GM12865 (cell line): Measurements from ENCODE around the gene PRR15.

Experiments used
- DNase-seq: peaks from one replicate; pipeline ENCODE4 v3.0.0; 2010; ENCODE audit warnings: low read depth
- H3K4me3 ChIP-seq: 2 replicates; pipeline ENCODE4 v1.5.1; 2011; ENCODE audit warnings: mild to moderate bottlenecking, low read depth, low read length, control low read depth
- TF ChIP-seq, protein P1 (sequence below): IDR thresholded peaks from 2 replicates; pipeline ENCODE4 v1.5.1; 2011; ENCODE audit warnings: low read length, control low read depth, low read depth, inconsistent platforms; ENCODE audit not compliant: insufficient read depth; ENCODE audit errors: missing control alignments

The PRR15 gene

DNA sequence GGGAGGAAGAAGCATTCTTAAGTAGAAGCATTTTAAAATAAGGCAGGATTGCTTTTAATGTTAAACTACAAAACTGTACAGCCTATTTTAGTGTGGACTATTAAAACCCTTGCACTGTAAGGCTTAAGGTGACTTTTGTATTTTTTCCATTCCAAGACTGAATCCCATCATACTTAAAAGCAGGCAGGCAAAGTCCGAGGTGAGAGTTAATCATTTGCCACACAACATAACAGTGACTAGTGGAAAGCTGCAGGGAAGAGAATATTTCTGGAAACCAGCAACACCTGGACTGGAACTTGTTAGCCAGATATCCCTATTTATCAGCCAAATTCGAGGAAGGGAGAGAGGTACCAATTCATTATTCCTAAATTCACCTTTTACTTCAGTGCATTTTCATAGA, 3.5 kb downstream of the PRR15 start:
- TF ChIP-seq, protein P1, sequence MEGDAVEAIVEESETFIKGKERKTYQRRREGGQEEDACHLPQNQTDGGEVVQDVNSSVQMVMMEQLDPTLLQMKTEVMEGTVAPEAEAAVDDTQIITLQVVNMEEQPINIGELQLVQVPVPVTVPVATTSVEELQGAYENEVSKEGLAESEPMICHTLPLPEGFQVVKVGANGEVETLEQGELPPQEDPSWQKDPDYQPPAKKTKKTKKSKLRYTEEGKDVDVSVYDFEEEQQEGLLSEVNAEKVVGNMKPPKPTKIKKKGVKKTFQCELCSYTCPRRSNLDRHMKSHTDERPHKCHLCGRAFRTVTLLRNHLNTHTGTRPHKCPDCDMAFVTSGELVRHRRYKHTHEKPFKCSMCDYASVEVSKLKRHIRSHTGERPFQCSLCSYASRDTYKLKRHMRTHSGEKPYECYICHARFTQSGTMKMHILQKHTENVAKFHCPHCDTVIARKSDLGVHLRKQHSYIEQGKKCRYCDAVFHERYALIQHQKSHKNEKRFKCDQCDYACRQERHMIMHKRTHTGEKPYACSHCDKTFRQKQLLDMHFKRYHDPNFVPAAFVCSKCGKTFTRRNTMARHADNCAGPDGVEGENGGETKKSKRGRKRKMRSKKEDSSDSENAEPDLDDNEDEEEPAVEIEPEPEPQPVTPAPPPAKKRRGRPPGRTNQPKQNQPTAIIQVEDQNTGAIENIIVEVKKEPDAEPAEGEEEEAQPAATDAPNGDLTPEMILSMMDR = no peak
- DNase-seq = no peak
- H3K4me3 ChIP-seq = no peak overlapping the region

DNA sequence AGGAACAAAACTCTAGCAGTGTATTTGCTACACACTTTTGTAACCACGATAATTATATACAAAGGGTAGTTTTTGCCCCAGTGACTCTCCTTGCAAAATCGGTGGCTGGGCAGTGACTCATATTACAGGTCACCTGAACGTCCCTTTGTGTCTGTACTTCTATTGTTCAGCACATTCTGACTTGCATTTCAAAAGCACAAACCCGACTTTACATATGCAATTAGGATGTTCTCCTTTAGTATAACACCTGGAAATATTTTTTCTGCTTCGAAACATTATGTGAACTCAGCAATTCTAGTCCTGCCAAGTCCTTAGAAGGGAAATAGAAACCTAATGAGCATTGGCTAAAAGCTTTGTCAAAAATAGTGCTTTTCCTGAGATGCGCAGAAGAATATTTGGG, 6.0 kb downstream of the PRR15 start:
- TF ChIP-seq, protein P1 = no peak
- H3K4me3 ChIP-seq = no peak overlapping the region
- no peak for DNase-seq

DNA sequence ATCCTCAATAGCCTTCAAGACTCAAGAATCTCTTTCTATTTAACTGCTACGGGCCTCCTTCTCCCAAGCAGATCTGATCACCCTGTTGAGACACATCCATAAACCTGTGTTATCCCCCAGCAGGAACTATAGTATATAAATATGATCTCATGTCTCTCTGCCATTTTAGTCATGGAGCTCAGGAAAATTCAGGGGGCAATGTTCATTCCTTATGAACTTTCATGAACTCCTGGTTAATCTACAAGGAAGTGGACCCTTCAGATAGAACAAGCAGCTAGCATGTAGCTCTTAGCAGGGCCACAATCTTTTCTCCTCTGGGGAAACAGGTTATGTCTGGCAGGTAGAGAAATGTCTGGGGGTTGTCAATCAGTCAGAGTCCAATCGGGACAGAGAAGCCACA, 8.9 kb downstream of the PRR15 start:
- TF ChIP-seq, protein P1 = no peak
- no peak for DNase-seq
- no peak overlapping the region for H3K4me3 ChIP-seq

DNA sequence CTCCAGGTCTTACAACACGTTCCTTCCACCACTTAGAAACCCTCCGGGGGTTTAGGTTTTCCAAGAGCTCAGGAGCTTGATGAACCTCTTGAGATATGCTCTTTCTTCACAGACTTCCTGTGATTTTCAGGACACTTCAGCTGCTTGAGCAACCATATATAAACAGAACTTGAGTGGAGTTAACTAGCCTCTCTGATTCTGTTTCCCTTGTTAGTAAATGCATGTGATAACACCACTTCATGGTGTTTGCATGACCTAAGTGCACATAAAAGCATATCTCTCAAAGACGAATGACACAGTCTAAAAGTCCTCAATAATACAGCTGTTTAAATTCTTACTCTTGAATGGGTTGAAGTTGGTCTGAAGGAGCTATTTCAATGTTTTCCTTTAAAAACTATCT, 9.9 kb downstream of the PRR15 start:
- no peak for DNase-seq
- H3K4me3 ChIP-seq = no peak overlapping the region
- TF ChIP-seq, protein P1 = no peak

DNA sequence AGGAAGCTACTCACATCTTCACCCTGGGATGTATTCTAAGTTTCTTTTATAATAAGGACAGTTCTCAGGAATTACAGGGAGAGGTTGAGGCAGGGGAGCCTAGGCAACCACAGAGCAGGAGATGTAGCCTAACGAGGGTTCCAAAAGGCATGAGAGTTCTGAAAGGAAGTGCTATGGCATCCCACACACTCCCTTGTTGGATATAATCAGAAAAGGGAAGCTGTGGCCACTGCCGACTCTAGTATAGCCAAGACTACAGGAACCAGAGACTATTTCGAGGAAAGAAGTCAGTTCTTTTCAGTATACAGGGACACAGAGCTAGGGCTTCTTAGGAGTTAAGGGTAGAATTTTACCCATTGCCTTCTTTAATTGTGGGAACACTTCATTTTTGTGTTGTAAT, 11.0 kb downstream of the PRR15 start:
- TF ChIP-seq, protein P1 = no peak
- no peak overlapping the region for H3K4me3 ChIP-seq
- no peak for DNase-seq

DNA sequence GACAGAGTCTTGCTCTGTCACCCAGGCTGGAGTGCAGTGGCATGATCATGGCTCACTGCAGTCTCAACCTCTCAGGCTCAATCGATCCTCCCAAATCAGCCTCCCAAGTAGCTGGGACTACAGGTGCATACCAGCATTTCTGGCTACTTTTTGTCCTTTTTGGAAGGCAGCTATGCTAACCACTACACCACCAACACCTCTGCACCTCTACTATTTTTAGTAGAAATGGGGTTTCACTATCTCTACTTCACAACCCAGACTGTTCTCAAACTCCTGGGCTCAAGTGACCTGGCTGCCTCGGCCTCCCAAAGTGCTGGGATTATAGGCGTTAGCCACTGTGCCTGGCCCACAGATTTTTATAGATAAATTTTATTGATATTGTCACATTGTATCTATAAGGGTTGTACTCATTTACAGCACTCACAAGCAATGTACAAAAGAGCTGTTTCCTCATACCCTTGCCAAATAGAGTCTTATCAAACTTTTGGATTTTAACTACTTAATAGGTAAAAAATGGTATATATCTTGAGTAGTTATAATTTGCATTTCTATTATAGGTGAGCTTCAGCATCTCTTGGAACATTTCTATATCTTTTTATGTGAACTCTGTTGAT, 23.7 kb downstream of the PRR15 start:
- DNase-seq = no peak
- no peak overlapping the region for H3K4me3 ChIP-seq
- TF ChIP-seq, protein P1 = no peak

DNA sequence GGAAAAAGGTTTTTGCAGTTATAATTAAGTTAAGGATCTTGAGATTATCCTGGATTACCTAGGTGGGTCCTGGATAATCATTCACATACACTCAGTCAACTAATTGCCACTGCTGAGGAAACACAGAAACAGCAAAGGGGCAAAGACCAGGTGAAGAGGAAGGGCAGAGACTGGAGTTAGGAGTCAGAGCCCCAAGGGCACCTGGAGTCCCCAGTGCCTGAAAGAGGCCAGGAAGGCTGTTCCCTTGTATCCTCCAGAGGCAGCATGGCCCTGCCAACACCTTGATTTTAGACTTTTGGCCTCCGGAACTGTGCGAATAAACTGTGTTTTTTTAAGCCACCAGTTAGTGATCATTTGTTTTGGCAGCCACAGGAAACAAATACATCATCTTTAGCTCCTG, 24.6 kb downstream of the PRR15 start:
- H3K4me3 ChIP-seq = no peak overlapping the region
- no peak for DNase-seq
- TF ChIP-seq, protein P1 = no peak
